HepG2 (cell line): Measurements from ENCODE around the gene IPMK.

Experiments
- ATM ChIP-seq: fragments of 450-650 bp; IDR thresholded peaks from 2 replicates; pipeline ENCODE4 v1.7.1; 2017; ENCODE audit warnings: mild to moderate bottlenecking, borderline replicate concordance
- ELF1 ChIP-seq: sonication (generic); formaldehyde crosslinking; IDR thresholded peaks from 2 replicates; pipeline ENCODE4 v1.4.0; 2020; ENCODE audit warnings: missing genetic modification reagents
- HMGXB4 ChIP-seq, 2 experiments: sonication (generic) in 1 of 2; formaldehyde crosslinking in 1 of 2; IDR thresholded peaks; 2 replicates each; pipeline versions ENCODE4 v1.4.0 to v1.6.1; 2018 to 2020; ENCODE audit warnings: missing genetic modification reagents in 2 of 2, borderline replicate concordance in 1 of 2, low read depth in 1 of 2, mild to moderate bottlenecking in 1 of 2, missing biosample characterization in 1 of 2
- KLF16 ChIP-seq, 2 experiments: sonication (generic) in 1 of 2; formaldehyde crosslinking in 1 of 2; IDR thresholded peaks; 2 replicates each; pipeline versions ENCODE4 v1.6.1 to v1.8.0; 2016 to 2023; ENCODE audit warnings: missing genetic modification reagents in 2 of 2, missing compliant biosample characterization in 1 of 2
- PCBP2 ChIP-seq: fragments of 200-400 bp; formaldehyde crosslinking; optimal IDR thresholded peaks from 2 replicates; pipeline ENCODE3; 2018; ENCODE audit warnings: low read length, low read depth; ENCODE audit not compliant: poor library complexity, severe bottlenecking
- POLR2AphosphoS5 ChIP-seq: IDR thresholded peaks from 2 replicates; pipeline ENCODE4 v1.6.1; 2012; ENCODE audit warnings: low read depth, low read length
- SKI ChIP-seq: fragments of 450-650 bp; IDR thresholded peaks from one replicate; pipeline ENCODE4 v1.6.1; 2018; ENCODE audit warnings: mild to moderate bottlenecking; ENCODE audit not compliant: partially characterized antibody
- SRY ChIP-seq: sonication (generic); formaldehyde crosslinking; IDR thresholded peaks from 2 replicates; pipeline ENCODE4 v1.8.0; 2022; ENCODE audit warnings: mild to moderate bottlenecking, missing genetic modification reagents
- ZNF317 ChIP-seq: sonication (generic); formaldehyde crosslinking; IDR thresholded peaks from 2 replicates; pipeline ENCODE4 v1.5.0; 2020; ENCODE audit warnings: mild to moderate bottlenecking, missing genetic modification reagents
- ZNF792 ChIP-seq: IDR thresholded peaks from 2 replicates; pipeline ENCODE4 v1.6.1; 2016
- TF ChIP-seq, protein P1 (sequence below): sonication (generic); formaldehyde crosslinking; IDR thresholded peaks from 2 replicates; pipeline ENCODE4 v1.5.0; 2020; ENCODE audit warnings: mild to moderate bottlenecking, missing genetic modification reagents, moderate library complexity

DNA sequence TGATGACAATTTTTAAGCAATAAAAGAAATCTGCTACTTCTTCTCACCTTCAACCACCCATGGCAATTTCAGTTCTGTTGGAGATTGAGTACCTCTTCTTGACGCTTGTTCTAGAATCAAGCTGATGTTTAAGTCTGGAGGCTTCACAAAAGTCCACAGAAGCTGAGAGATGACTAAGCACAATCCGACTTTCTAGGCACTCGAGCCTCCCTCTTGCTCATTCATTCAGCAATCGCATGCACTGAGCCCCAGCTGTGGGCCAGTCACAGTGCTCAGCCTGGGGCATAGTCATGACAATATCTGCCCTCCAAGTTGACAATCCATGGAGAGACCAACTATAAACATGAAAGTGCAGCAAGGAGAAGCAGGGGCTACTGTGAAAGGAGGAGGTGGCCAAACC lies 103.2 kb downstream of the IPMK start:
- TF ChIP-seq SRY (CRISPR knock-in tag) (no peak), POLR2AphosphoS5 (no peak), ZNF792 (no peak), ATM (no peak), HMGXB4 (CRISPR knock-in tag; IDR thresholded peaks at IDR 0.05; ENCODE audit: borderline replicate concordance in 1 of 2, low read depth in 1 of 2) (no peak), PCBP2 (no peak), KLF16 (CRISPR knock-in tag; IDR thresholded peaks at IDR 0.05) (no peak), SKI (no peak), ELF1 (CRISPR knock-in tag) (no peak), ZNF317 (CRISPR knock-in tag) (no peak)
- TF ChIP-seq, protein P1, sequence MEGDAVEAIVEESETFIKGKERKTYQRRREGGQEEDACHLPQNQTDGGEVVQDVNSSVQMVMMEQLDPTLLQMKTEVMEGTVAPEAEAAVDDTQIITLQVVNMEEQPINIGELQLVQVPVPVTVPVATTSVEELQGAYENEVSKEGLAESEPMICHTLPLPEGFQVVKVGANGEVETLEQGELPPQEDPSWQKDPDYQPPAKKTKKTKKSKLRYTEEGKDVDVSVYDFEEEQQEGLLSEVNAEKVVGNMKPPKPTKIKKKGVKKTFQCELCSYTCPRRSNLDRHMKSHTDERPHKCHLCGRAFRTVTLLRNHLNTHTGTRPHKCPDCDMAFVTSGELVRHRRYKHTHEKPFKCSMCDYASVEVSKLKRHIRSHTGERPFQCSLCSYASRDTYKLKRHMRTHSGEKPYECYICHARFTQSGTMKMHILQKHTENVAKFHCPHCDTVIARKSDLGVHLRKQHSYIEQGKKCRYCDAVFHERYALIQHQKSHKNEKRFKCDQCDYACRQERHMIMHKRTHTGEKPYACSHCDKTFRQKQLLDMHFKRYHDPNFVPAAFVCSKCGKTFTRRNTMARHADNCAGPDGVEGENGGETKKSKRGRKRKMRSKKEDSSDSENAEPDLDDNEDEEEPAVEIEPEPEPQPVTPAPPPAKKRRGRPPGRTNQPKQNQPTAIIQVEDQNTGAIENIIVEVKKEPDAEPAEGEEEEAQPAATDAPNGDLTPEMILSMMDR (CRISPR knock-in tag): no peak
